HCT116 (cell line): ENCODE results near the gene C2orf72. TPM values are rescaled to one million over a fixed set of nuclear protein-coding genes. Genes with fewer than 3 reads are reported as not detected.
"Not testable (repeated sequence)": the region's sequence is repeated elsewhere in the genome, so short reads cannot be mapped to it uniquely, and the experiment has no call there.

ENCODE experiments used
- ATAC-seq: fragments of 200-7000 bp; cut with Tn5 transposase; 2 replicates; pipeline ENCODE4 v1.9.1; 2020; ENCODE audit warnings: mild to moderate bottlenecking, moderate library complexity
- BruUV-seq: library from RNA; stranded (reverse); fragments of 400-500 nt; replicated peaks from 2 replicates; lab custom pipeline; 2021; lab: Mats Ljungman, UMichigan
- CTCF ChIA-PET: fragments of 300-600 bp; sonication (Branson Sonifier 250); formaldehyde crosslinking; loops from one replicate; lab custom pipeline; 2021; ENCODE audit warnings: antibody characterized with exemption; lab: Charles Lee
- POLR2A ChIA-PET: fragments of 300-600, 350-600 bp; sonication (Branson Sonifier 250); formaldehyde crosslinking; loops from one replicate; lab custom pipeline; 2021; ENCODE audit warnings: antibody characterized with exemption; lab: Charles Lee
- RAD21 ChIA-PET, 2 experiments: fragments of 300-600 bp; sonication (Branson Sonifier 250); formaldehyde crosslinking; loops; one replicate each; lab custom pipeline; 2023; ENCODE audit warnings: low total read pairs in 2 of 2; ENCODE audit not compliant: uncharacterized antibody in 2 of 2, unreplicated experiment in 2 of 2, low non-redundant PET in 1 of 2; lab: Charles Lee
- DNase-seq: peaks from one replicate; pipeline ENCODE4 v3.0.0-alpha.2; 2010; ENCODE audit warnings: low read depth, low spot score
- H2AFZ ChIP-seq: fragments of 200-600 bp; shearing (Covaris generic), sonication (generic); 2 replicates; pipeline ENCODE4 v1.6.1; 2017; ENCODE audit warnings: low read depth, mixed run types, mixed read lengths, antibody characterized with exemption, low read length; ENCODE audit not compliant: poor library complexity, severe bottlenecking
- H3K27ac ChIP-seq: 2 replicates; pipeline ENCODE4 v1.5.1; 2012; ENCODE audit warnings: low read depth, low read length
- H3K27me3 ChIP-seq: fragments of 200-600 bp; sonication (generic); 2 replicates; pipeline ENCODE4 v1.6.1; 2016; ENCODE audit warnings: mixed run types, low read length, mixed read lengths; ENCODE audit not compliant: insufficient read depth
- H3K36me3 ChIP-seq, 2 experiments: fragments of 200-500 bp in 1 of 2; fragments of 200-600 bp in 1 of 2; sonication (Bioruptor generic) in 1 of 2; sonication (generic) in 1 of 2; 2 replicates each; pipeline versions ENCODE4 v1.5.1 to v1.6.1; 2014 to 2016; ENCODE audit warnings: low read length in 2 of 2, inconsistent platforms in 1 of 2, mixed read lengths in 1 of 2, mixed run types in 1 of 2; ENCODE audit not compliant: insufficient read depth in 2 of 2, control insufficient read depth in 1 of 2
- H3K4me1 ChIP-seq, 2 experiments: fragments of 200-600 bp in 1 of 2; sonication (generic) in 1 of 2; 2 replicates each; pipeline versions ENCODE4 v1.5.1 to v1.6.1; 2012 to 2017; ENCODE audit warnings: low read length in 2 of 2, inconsistent platforms in 1 of 2, mild to moderate bottlenecking in 1 of 2, mixed read lengths in 1 of 2, mixed run types in 1 of 2, moderate library complexity in 1 of 2; ENCODE audit not compliant: insufficient read depth in 2 of 2, control insufficient read depth in 1 of 2
- H3K4me2 ChIP-seq: fragments of 200-600 bp; sonication (generic); 2 replicates; pipeline ENCODE4 v1.6.1; 2017; ENCODE audit warnings: mixed run types, low read length, mixed read lengths
- H3K4me3 ChIP-seq, 2 experiments: fragments of 200-600 bp in 1 of 2; sonication (generic) in 1 of 2; replicated peaks in 1 of 2; 2 replicates each; pipeline ENCODE4 v1.5.1; 2011 to 2016; ENCODE audit warnings: low read length in 2 of 2, control low read depth in 1 of 2, low read depth in 1 of 2, mild to moderate bottlenecking in 1 of 2, mixed read lengths in 1 of 2, mixed run types in 1 of 2
- H3K79me2 ChIP-seq: fragments of 200-600 bp; sonication (generic); 2 replicates; pipeline ENCODE4 v1.6.1; 2017; ENCODE audit warnings: mild to moderate bottlenecking, mixed run types, low read length, moderate library complexity, mixed read lengths; ENCODE audit not compliant: insufficient read depth
- H3K9ac ChIP-seq: fragments of 200-600 bp; sonication (generic); 2 replicates; pipeline ENCODE4 v1.6.1; 2016; ENCODE audit warnings: low read length, mixed read lengths
- H3K9me2 ChIP-seq: fragments of 200-600 bp; sonication (generic), shearing (Covaris generic); 2 replicates; pipeline ENCODE4 v1.6.1; 2017; ENCODE audit warnings: mixed run types, mild to moderate bottlenecking, moderate library complexity; ENCODE audit not compliant: insufficient read depth
- H3K9me3 ChIP-seq, 2 experiments: fragments of 200-500 bp in 1 of 2; fragments of 200-600 bp in 1 of 2; sonication (Bioruptor generic) in 1 of 2; sonication (generic) in 1 of 2; 2 replicates each; pipeline ENCODE4 v1.6.1; 2014 to 2017; ENCODE audit warnings: low read length in 2 of 2, mixed read lengths in 2 of 2, inconsistent platforms in 1 of 2, low read depth in 1 of 2, mild to moderate bottlenecking in 1 of 2, mixed run types in 1 of 2, moderate library complexity in 1 of 2; ENCODE audit not compliant: control insufficient read depth in 1 of 2, insufficient read depth in 1 of 2
- H4K20me1 ChIP-seq: fragments of 200-600 bp; sonication (generic), shearing (Covaris generic); 2 replicates; pipeline ENCODE4 v1.6.1; 2017; ENCODE audit warnings: mixed run types, mild to moderate bottlenecking, moderate library complexity; ENCODE audit not compliant: insufficient read depth
- REST ChIP-seq: IDR thresholded peaks from 2 replicates; pipeline ENCODE4 v1.6.1; 2012; ENCODE audit warnings: low read depth
- intact Hi-C: fragments of 100-400 bp; cut with micrococcal nuclease; formaldehyde crosslinking; loops from 2 replicates; pipeline ENCODE4 v1.10.0; 2022
- total RNA-seq: library from RNA; stranded (reverse); gene quantifications from one replicate; pipeline ENCODE4 v1.2.1, GENCODE V29; 2021; ENCODE audit not compliant: unreplicated experiment

The C2orf72 gene
- total RNA-seq, 1 experiment from 2014 or later, result 3.7 TPM

GRCh38 chr2:231018184-231018583 lies 19.1 kb upstream of the C2orf72 start:
- DNase-seq, result no peak
- no peak for ATAC-seq
- H3K4me2 ChIP-seq, result no peak overlapping the region
- H3K4me3 ChIP-seq, result no peak overlapping the region
- BruUV-seq, result no TSS peak
- H2AFZ ChIP-seq, result no peak overlapping the region
- H3K27me3 ChIP-seq, result no peaks in the 10 kb centered on the region
- POLR2A ChIA-PET, result no interaction called here
- TF ChIP-seq REST, result no peak
- RAD21 ChIA-PET, result no interaction called here
- no peak overlapping the region for H3K9ac ChIP-seq
- no peak overlapping the region for H3K27ac ChIP-seq
- intact Hi-C loops, result no loop called here
- CTCF ChIA-PET, result interaction anchor here (1.2 kb wide), 1 partner anchor 9 kb away, joined by 3 read pairs; no protein-coding TSS in a partner anchor
- H4K20me1 ChIP-seq, result no peaks in the 10 kb centered on the region
- no peaks in the 10 kb centered on the region for H3K79me2 ChIP-seq
- H3K9me2 ChIP-seq, result no peaks in the 10 kb centered on the region
- H3K9me3 ChIP-seq, result no peaks in the 10 kb centered on the region
- peaks cover 0 to 4% of the 10 kb centered on the region in 2 experiments; a peak in 1 of 4 replicates for H3K4me1 ChIP-seq
- H3K36me3 ChIP-seq, result no peaks in the 10 kb centered on the region

GRCh38 chr2:231025059-231025458 lies 12.3 kb upstream of the C2orf72 start:
- H3K4me2 ChIP-seq, DNase-seq, H3K4me3 ChIP-seq, RAD21 ChIA-PET, H3K27me3 ChIP-seq, H3K36me3 ChIP-seq, H3K9ac ChIP-seq, H2AFZ ChIP-seq, H3K9me3 ChIP-seq, POLR2A ChIA-PET, H4K20me1 ChIP-seq, BruUV-seq, CTCF ChIA-PET, ATAC-seq, H3K9me2 ChIP-seq, H3K79me2 ChIP-seq, intact Hi-C loops, H3K4me1 ChIP-seq, H3K27ac ChIP-seq: not testable (repeated sequence)
